A549 (cell line): ENCODE data around the gene SIK3. TPM values are rescaled to one million over a fixed set of nuclear protein-coding genes. Genes with fewer than 3 reads are reported as not detected.
A peak's percentile ranks its signal among the peaks of the same experiment; 100 is the strongest.

Experiments
- ATAC-seq, 2 experiments: fragments of 200-7000 bp in 1 of 2; fragments of >200 bp in 1 of 2; cut with Nextera tagmentation in 1 of 2; cut with Tn5 transposase in 1 of 2; 3 replicates each; pipeline versions ENCODE4 v1.8.0 to v1.9.1; 2018 to 2020; ENCODE audit warnings: mild to moderate bottlenecking in 1 of 2, moderate library complexity in 1 of 2
- CTCF ChIA-PET: fragments of 300-600 bp; sonication (Branson Sonifier 250); formaldehyde crosslinking; extraction: SDS; loops from one replicate; lab custom pipeline; 2021; ENCODE audit warnings: antibody characterized with exemption, inconsistent platforms; lab: Yijun Ruan, JAX
- POLR2A ChIA-PET: fragments of 350-600 bp; formaldehyde crosslinking; extraction: SDS; loops from one replicate; lab custom pipeline; 2021; ENCODE audit warnings: antibody characterized with exemption, inconsistent platforms; lab: Yijun Ruan, JAX
- DNase-seq, 2 experiments: peaks; one replicate each; pipeline versions ENCODE4 v3.0.0 to v3.0.0-alpha.2; 2011 to 2016; ENCODE audit warnings: low read depth in 1 of 2, low spot score in 1 of 2
- FAIRE-seq: peaks from 2 replicates; lab custom pipeline; 2011; peaks lifted over from hg19 to GRCh38; lab: Jason Lieb, UNC
- H3K27ac ChIP-seq, 2 experiments: fragments of >200 bp; sonication (Bioruptor Twin); formaldehyde crosslinking; 3 replicates each; pipeline ENCODE4 v1.5.1; 2016 to 2017
- H3K4me1 ChIP-seq: fragments of >200 bp; sonication (Bioruptor Twin); formaldehyde crosslinking; 3 replicates; pipeline ENCODE4 v1.6.1; 2016
- H3K4me2 ChIP-seq: fragments of >200 bp; sonication (Bioruptor Twin); formaldehyde crosslinking; 3 replicates; pipeline ENCODE4 v1.6.1; 2016
- H3K4me3 ChIP-seq: fragments of >200 bp; sonication (Bioruptor Twin); formaldehyde crosslinking; 3 replicates; pipeline ENCODE4 v1.5.1; 2016
- H3K9me3 ChIP-seq: fragments of >200 bp; sonication (Bioruptor Twin); formaldehyde crosslinking; 3 replicates; pipeline ENCODE4 v1.6.1; 2016
- EHMT2 ChIP-seq: fragments of 200-600 bp; sonication (generic); IDR thresholded peaks from 2 replicates; pipeline ENCODE4 v1.6.1; 2016; ENCODE audit warnings: antibody characterized with exemption, low read depth, mild to moderate bottlenecking, moderate library complexity
- FOSB ChIP-seq: fragments of 250-450 bp; sonication (Bioruptor Pico); IDR thresholded peaks from 2 replicates; pipeline ENCODE4 v1.5.0; 2020; ENCODE audit warnings: mild to moderate bottlenecking, moderate library complexity
- FOXS1 ChIP-seq: fragments of 250-450 bp; sonication (Bioruptor Pico); IDR thresholded peaks from 2 replicates; pipeline ENCODE4 v1.5.0; 2020; ENCODE audit warnings: mild to moderate bottlenecking, moderate library complexity
- HDAC2 ChIP-seq: fragments of 200-600 bp; sonication (generic); IDR thresholded peaks from 2 replicates; pipeline ENCODE4 v1.6.1; 2016
- HES2 ChIP-seq: fragments of >200 bp; sonication (Bioruptor Twin); formaldehyde crosslinking; IDR thresholded peaks from 2 replicates; pipeline ENCODE4 v1.6.1; 2016
- HOXB13 ChIP-seq: fragments of 250-450 bp; sonication (Bioruptor Pico); IDR thresholded peaks from 2 replicates; pipeline ENCODE4 v1.5.0; 2020; ENCODE audit warnings: low read depth, mild to moderate bottlenecking, moderate library complexity
- HOXB5 ChIP-seq: fragments of 250-450 bp; sonication (Bioruptor Pico); IDR thresholded peaks from 2 replicates; pipeline ENCODE4 v1.5.0; 2020; ENCODE audit warnings: mild to moderate bottlenecking, moderate library complexity
- JUN ChIP-seq, 2 experiments: fragments of >200 bp; sonication (Bioruptor Twin); formaldehyde crosslinking; IDR thresholded peaks; 2 replicates in 1 of 2; 3 replicates in 1 of 2; pipeline ENCODE4 v1.6.1; 2016 to 2017
- KDM5A ChIP-seq: fragments of 200-600 bp; sonication (generic); IDR thresholded peaks from 2 replicates; pipeline ENCODE4 v1.6.1; 2016; ENCODE audit warnings: antibody characterized with exemption, mild to moderate bottlenecking
- MAZ ChIP-seq: fragments of 150-350 bp; IDR thresholded peaks from 2 replicates; pipeline ENCODE4 v1.6.1; 2014; ENCODE audit warnings: antibody characterized with exemption, low read depth, low read length, borderline replicate concordance
- MYC ChIP-seq: IDR thresholded peaks from 2 replicates; pipeline ENCODE4 v1.6.1; 2012; ENCODE audit warnings: mild to moderate bottlenecking, inconsistent platforms, low read length, improper control_type of control experiment, borderline replicate concordance
- NR3C1 ChIP-seq: fragments of >200 bp; sonication (Bioruptor Twin); formaldehyde crosslinking; IDR thresholded peaks from 3 replicates; pipeline ENCODE4 v1.6.1; 2017
- PHF8 ChIP-seq: fragments of 200-600 bp; sonication (generic); IDR thresholded peaks from 2 replicates; pipeline ENCODE4 v1.6.1; 2016; ENCODE audit warnings: low read depth, mild to moderate bottlenecking, antibody characterized with exemption, moderate library complexity, borderline replicate concordance
- POLR2A ChIP-seq: IDR thresholded peaks from 2 replicates; pipeline ENCODE4 v1.6.1; 2012; ENCODE audit warnings: mild to moderate bottlenecking, low read length
- RAD21 ChIP-seq, 2 experiments: fragments of >200 bp in 1 of 2; sonication (Bioruptor Twin) in 1 of 2; formaldehyde crosslinking in 1 of 2; IDR thresholded peaks in 1 of 2; conservative IDR thresholded peaks in 1 of 2; 2 replicates in 1 of 2; 3 replicates in 1 of 2; pipeline ENCODE4 v1.6.1; 2012 to 2018; ENCODE audit warnings: inconsistent platforms in 1 of 2
- RCOR1 ChIP-seq: fragments of 150-350 bp; IDR thresholded peaks from 2 replicates; pipeline ENCODE4 v1.6.1; 2014; ENCODE audit warnings: antibody characterized with exemption, low read length, low read depth
- RNF2 ChIP-seq: fragments of 200-600 bp; sonication (generic); IDR thresholded peaks from 2 replicates; pipeline ENCODE4 v1.6.1; 2016; ENCODE audit warnings: low read depth, mild to moderate bottlenecking, antibody characterized with exemption, moderate library complexity, borderline replicate concordance
- SREBF2 ChIP-seq: fragments of 450-650 bp; IDR thresholded peaks from 2 replicates; pipeline ENCODE4 v1.6.1; 2014; ENCODE audit warnings: mild to moderate bottlenecking, moderate library complexity
- USF2 ChIP-seq: fragments of 450-650 bp; IDR thresholded peaks from 2 replicates; pipeline ENCODE4 v1.6.1; 2014; ENCODE audit warnings: antibody characterized with exemption
- ZNF302 ChIP-seq: fragments of 250-450 bp; sonication (Bioruptor Pico); IDR thresholded peaks from 2 replicates; pipeline ENCODE4 v1.9.0; 2021; ENCODE audit warnings: inconsistent platforms, mild to moderate bottlenecking, moderate library complexity
- ZSCAN20 ChIP-seq: fragments of 250-450 bp; sonication (Bioruptor Pico); IDR thresholded peaks from 2 replicates; pipeline ENCODE4 v1.8.0; 2022; ENCODE audit warnings: mild to moderate bottlenecking, moderate library complexity
- WGBS: methylation state at CpG from one replicate; pipeline ENCODE4 v1.1.6; 2017; ENCODE audit errors: missing lambda C conversion rate; 5-methylcytosine and 5-hydroxymethylcytosine counted together
- polyA plus RNA-seq, 4 experiments: library from polyadenylated mRNA; depleted of rRNA in 3 of 4; stranded (reverse); fragments of >200 nt; fragmentation: RNase III in 1 of 4; extraction: RNeasy Plus Mini Kit Qiagen cat#74134 plus additional on column Dnase treatment in 1 of 4; gene quantifications; 2 replicates in 3 of 4; 3 replicates in 1 of 4; pipeline ENCODE4 v1.2.3, GENCODE V29; 2011 to 2017
- TF ChIP-seq, protein P1 (sequence below): fragments of 200-600 bp; sonication (generic); IDR thresholded peaks from 2 replicates; pipeline ENCODE4 v1.6.1; 2016; ENCODE audit warnings: antibody characterized with exemption, mild to moderate bottlenecking, moderate library complexity
- TF ChIP-seq, protein P2 (sequence below): IDR thresholded peaks from 2 replicates; pipeline ENCODE4 v1.6.1; 2012; ENCODE audit warnings: low read depth, borderline replicate concordance
- TF ChIP-seq, protein P3 (sequence below): fragments of 250-450 bp; sonication (Bioruptor Pico); IDR thresholded peaks from 2 replicates; pipeline ENCODE4 v1.5.0; 2021; ENCODE audit warnings: mild to moderate bottlenecking, moderate library complexity, borderline replicate concordance

SIK3 gene
- polyA plus RNA-seq, 2 of the 4 experiments (the other 2 are of a cell fraction) = 8.2 to 9.0 TPM

DNA sequence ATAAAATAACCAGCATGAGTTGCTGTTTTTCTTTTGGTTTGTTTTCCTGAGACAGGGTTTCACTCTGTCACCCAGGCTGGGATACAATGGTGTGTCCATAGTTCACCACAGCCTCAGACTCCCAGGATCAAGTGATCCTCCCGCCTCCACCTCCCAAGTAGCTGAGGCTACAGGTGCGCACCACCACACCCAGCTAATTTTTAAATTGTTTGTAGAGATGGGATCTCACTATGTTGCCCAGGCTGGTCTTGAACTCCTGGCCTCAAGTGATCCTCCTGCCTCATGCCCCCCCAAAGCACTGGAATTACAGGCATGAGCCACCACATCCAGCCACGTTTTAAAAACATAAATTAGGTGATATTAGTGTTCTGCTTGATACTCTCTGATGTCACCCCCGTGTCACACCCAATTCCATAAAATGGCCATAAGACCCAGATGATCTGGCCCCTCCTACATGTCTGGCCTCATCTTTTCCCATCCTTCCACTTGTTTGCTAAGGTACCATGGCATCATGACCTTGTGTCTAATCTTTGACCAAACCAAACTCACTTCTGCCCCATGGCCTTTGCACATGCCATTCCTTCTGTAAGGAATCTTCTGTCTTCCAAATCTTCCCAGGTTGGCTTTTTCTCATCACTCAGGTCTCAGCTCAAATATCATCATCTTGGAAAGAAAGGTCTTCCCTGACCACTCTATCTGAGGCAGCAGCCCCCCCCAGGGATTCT is 6.3 kb downstream of the SIK3 start:
- Histone ChIP-seq H3K4me3 (no peak overlapping the region), H3K27ac (no peak overlapping the region), H3K4me2 (no peak overlapping the region), H3K4me1 (peaks cover 44% of the 10 kb centered on the region), H3K9me3 (no peaks in the 10 kb centered on the region)
- ATAC-seq (no peak), FAIRE-seq (no peak), DNase-seq (no peak)
- 94% methylated on average over 4 of the region's 4 CpGs for WGBS
- TF ChIP-seq RAD21 (conservative IDR thresholded peaks at IDR 0.05 in 1 of 2, IDR thresholded peaks at IDR 0.05 in 1 of 2) (no peak), MYC (no peak), NR3C1 (no peak), HDAC2 (0 out of 2 replicates have a peak, but pooled peaks have one; percentile 46)
- ChIA-PET POLR2A (no interaction called here), CTCF (no interaction called here)

DNA sequence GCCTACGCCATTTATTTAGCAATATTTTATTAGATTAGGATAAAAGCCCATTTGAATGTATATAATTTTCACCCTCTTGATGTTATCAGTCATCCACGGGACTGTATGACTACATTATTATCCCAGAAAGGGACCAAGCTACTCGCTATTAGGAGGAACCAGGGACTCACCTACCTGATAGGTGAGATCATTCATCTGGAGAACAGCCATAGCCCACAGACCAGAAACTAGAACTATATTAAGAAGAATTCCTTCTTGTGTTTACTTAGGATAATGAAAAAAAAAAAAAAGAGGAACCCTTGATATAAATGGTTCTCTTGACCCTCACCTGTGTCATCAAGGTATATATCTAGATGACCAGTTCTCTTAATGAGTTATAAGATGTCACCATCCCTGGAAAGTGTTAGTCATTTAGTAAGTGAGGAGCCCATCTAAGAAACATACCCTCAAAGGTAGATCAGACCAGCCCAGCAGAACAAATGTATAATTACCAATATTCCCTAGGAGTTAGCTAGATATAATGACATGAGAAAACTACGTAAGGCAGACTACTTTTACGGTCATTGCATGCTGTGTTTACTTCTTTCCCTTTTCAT is 8.0 kb downstream of the SIK3 start:
- POLR2A ChIA-PET = no interaction called here

DNA sequence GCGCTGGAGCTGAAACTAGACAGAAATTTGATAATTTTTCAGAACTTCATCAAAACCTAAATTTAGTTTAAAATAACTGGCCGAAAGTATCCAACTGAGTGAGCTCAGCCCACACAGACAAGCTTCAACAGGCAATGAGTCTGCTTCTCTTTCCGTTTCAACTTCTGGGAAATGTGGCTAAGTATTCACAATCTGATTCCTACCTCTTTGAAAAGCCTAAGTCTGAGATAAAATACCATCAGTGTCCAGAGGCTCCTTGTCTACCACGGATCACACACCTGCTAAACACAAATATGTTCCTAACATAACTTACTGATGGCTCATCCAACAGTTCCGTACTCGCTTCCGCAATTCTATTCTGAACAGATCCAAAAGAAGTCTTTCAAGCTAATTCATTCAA is 8.5 kb downstream of the SIK3 start:
- Histone ChIP-seq H3K4me2 (no peak overlapping the region), H3K4me1 (peaks cover 33% of the 10 kb centered on the region), H3K4me3 (no peak overlapping the region), H3K27ac (no peak overlapping the region), H3K9me3 (no peaks in the 10 kb centered on the region)
- POLR2A ChIA-PET = no interaction called here
- CTCF ChIA-PET = interaction anchor here (1.4 kb wide), 2 partner anchors 9 to 16 kb away, joined by 3 to 4 read pairs; partner anchors contain the start of gene SIK3
- TF ChIP-seq MAZ = no peak
- TF ChIP-seq, protein P1, sequence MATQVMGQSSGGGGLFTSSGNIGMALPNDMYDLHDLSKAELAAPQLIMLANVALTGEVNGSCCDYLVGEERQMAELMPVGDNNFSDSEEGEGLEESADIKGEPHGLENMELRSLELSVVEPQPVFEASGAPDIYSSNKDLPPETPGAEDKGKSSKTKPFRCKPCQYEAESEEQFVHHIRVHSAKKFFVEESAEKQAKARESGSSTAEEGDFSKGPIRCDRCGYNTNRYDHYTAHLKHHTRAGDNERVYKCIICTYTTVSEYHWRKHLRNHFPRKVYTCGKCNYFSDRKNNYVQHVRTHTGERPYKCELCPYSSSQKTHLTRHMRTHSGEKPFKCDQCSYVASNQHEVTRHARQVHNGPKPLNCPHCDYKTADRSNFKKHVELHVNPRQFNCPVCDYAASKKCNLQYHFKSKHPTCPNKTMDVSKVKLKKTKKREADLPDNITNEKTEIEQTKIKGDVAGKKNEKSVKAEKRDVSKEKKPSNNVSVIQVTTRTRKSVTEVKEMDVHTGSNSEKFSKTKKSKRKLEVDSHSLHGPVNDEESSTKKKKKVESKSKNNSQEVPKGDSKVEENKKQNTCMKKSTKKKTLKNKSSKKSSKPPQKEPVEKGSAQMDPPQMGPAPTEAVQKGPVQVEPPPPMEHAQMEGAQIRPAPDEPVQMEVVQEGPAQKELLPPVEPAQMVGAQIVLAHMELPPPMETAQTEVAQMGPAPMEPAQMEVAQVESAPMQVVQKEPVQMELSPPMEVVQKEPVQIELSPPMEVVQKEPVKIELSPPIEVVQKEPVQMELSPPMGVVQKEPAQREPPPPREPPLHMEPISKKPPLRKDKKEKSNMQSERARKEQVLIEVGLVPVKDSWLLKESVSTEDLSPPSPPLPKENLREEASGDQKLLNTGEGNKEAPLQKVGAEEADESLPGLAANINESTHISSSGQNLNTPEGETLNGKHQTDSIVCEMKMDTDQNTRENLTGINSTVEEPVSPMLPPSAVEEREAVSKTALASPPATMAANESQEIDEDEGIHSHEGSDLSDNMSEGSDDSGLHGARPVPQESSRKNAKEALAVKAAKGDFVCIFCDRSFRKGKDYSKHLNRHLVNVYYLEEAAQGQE = no peak
- TF ChIP-seq EHMT2 = no peak
- TF ChIP-seq KDM5A = no peak
- no peak for TF ChIP-seq JUN (IDR thresholded peaks at IDR 0.05)
- 88% methylated on average over 7 of the region's 7 CpGs for WGBS
- FAIRE-seq (no peak), DNase-seq (no peak), ATAC-seq (no peak)

More for the DNA sequence above, 8.0 kb downstream of the SIK3 start:
- DNase-seq = no peak
- 89% methylated on average over 5 of the region's 5 CpGs for WGBS
- Histone ChIP-seq H3K9me3 (no peaks in the 10 kb centered on the region), H3K4me3 (no peak overlapping the region), H3K4me2 (no peak overlapping the region), H3K4me1 (peaks cover 33% of the 10 kb centered on the region), H3K27ac (no peak overlapping the region)
- CTCF ChIA-PET = interaction anchor here (1.4 kb wide), 2 partner anchors 8 to 16 kb away, joined by 3 to 4 read pairs; partner anchors contain the start of gene SIK3
- TF ChIP-seq MAZ = no peak
- no peak for TF ChIP-seq NR3C1
- TF ChIP-seq USF2 = no peak
- no peak for TF ChIP-seq ZSCAN20 (CRISPR knock-in tag)
- TF ChIP-seq ZNF302 (CRISPR knock-in tag) = no peak
- TF ChIP-seq SREBF2 = no peak
- TF ChIP-seq PHF8 = no peak
- TF ChIP-seq RCOR1 = no peak
- TF ChIP-seq, protein P2, sequence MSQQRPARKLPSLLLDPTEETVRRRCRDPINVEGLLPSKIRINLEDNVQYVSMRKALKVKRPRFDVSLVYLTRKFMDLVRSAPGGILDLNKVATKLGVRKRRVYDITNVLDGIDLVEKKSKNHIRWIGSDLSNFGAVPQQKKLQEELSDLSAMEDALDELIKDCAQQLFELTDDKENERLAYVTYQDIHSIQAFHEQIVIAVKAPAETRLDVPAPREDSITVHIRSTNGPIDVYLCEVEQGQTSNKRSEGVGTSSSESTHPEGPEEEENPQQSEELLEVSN = no peak
- TF ChIP-seq FOSB (CRISPR knock-in tag) = no peak
- TF ChIP-seq HOXB5 (CRISPR knock-in tag) = no peak
- TF ChIP-seq, protein P3, sequence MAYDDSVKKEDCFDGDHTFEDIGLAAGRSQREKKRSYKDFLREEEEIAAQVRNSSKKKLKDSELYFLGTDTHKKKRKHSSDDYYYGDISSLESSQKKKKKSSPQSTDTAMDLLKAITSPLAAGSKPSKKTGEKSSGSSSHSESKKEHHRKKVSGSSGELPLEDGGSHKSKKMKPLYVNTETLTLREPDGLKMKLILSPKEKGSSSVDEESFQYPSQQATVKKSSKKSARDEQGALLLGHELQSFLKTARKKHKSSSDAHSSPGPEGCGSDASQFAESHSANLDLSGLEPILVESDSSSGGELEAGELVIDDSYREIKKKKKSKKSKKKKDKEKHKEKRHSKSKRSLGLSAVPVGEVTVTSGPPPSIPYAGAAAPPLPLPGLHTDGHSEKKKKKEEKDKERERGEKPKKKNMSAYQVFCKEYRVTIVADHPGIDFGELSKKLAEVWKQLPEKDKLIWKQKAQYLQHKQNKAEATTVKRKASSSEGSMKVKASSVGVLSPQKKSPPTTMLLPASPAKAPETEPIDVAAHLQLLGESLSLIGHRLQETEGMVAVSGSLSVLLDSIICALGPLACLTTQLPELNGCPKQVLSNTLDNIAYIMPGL (CRISPR knock-in tag) = no peak
- no peak for TF ChIP-seq MYC
- no peak for TF ChIP-seq POLR2A
- TF ChIP-seq RNF2 = no peak
- TF ChIP-seq HOXB13 (CRISPR knock-in tag) = no peak
- no peak for TF ChIP-seq FOXS1 (CRISPR knock-in tag)
- TF ChIP-seq HES2 = no peak
- FAIRE-seq = no peak
- ATAC-seq = no peak
